A673 (cell line): Measurements from ENCODE around the gene EML6. TPM values are rescaled to one million over a fixed set of nuclear protein-coding genes. Genes with fewer than 3 reads are reported as not detected.
A peak's percentile ranks its signal among the peaks of the same experiment; 100 is the strongest.

Experiments
- BruUV-seq: library from RNA; stranded (reverse); fragments of 400-500 nt; replicated peaks from 2 replicates; lab custom pipeline; 2021; lab: Mats Ljungman, UMichigan
- CTCF ChIA-PET: fragments of 300-600 bp; sonication (Branson Sonifier 250); formaldehyde crosslinking; loops from one replicate; lab custom pipeline; 2022; ENCODE audit warnings: antibody characterized with exemption; lab: Charles Lee
- POLR2A ChIA-PET: fragments of 300-600 bp; sonication (Branson Sonifier 250); formaldehyde crosslinking; loops from one replicate; lab custom pipeline; 2022; ENCODE audit warnings: antibody characterized with exemption; ENCODE audit not compliant: low non-redundant PET; lab: Charles Lee
- DNase-seq: peaks from one replicate; pipeline ENCODE4 v3.0.0-alpha.2; 2015; ENCODE audit warnings: low spot score
- H3K27ac ChIP-seq: fragments of 200-600 bp; sonication (generic); 2 replicates; pipeline ENCODE4 v1.5.1; 2016; ENCODE audit warnings: mixed run types, low read depth, mild to moderate bottlenecking, mixed read lengths, antibody characterized with exemption, low read length; ENCODE audit not compliant: poor library complexity, severe bottlenecking
- H3K27me3 ChIP-seq: fragments of 200-600 bp; sonication (generic); replicated peaks from 2 replicates; pipeline ENCODE4 v1.6.1; 2017; ENCODE audit warnings: mixed run types, low read depth, mild to moderate bottlenecking, mixed read lengths, antibody characterized with exemption, low read length; ENCODE audit not compliant: insufficient read depth, poor library complexity
- H3K36me3 ChIP-seq: fragments of 200-600 bp; sonication (generic); 2 replicates; pipeline ENCODE4 v1.6.1; 2016; ENCODE audit warnings: mixed run types, mild to moderate bottlenecking, mixed read lengths, antibody characterized with exemption, low read length; ENCODE audit not compliant: insufficient read depth, poor library complexity, severe bottlenecking
- H3K4me1 ChIP-seq: fragments of 200-600 bp; sonication (generic); 2 replicates; pipeline ENCODE4 v1.6.1; 2017; ENCODE audit warnings: mixed run types, mild to moderate bottlenecking, mixed read lengths, antibody characterized with exemption, low read length; ENCODE audit not compliant: insufficient read depth, poor library complexity, severe bottlenecking
- H3K4me3 ChIP-seq: fragments of 200-600 bp; sonication (generic); 2 replicates; pipeline ENCODE4 v1.5.1; 2016; ENCODE audit warnings: low read depth, mixed run types, mild to moderate bottlenecking, mixed read lengths, low read length; ENCODE audit not compliant: poor library complexity, severe bottlenecking
- H3K9me3 ChIP-seq: fragments of 200-600 bp; sonication (generic); 2 replicates; pipeline ENCODE4 v1.6.1; 2016; ENCODE audit warnings: mixed run types, low read depth, mild to moderate bottlenecking, mixed read lengths, antibody characterized with exemption, low read length; ENCODE audit not compliant: poor library complexity, severe bottlenecking
- EZH2 ChIP-seq: fragments of 200-600 bp; sonication (generic); IDR thresholded peaks from 2 replicates; pipeline ENCODE4 v1.6.1; 2017; ENCODE audit warnings: borderline replicate concordance, low read depth, mild to moderate bottlenecking, mixed read lengths, antibody characterized with exemption, low read length; ENCODE audit not compliant: poor library complexity, severe bottlenecking
- intact Hi-C: fragments of 100-400 bp; cut with micrococcal nuclease; formaldehyde crosslinking; loops from one replicate; pipeline ENCODE4 v1.10.0; 2022; ENCODE audit not compliant: unreplicated experiment
- total RNA-seq: library from RNA; stranded (reverse); gene quantifications from 2 replicates; pipeline ENCODE4 v1.2.3, GENCODE V29; 2021
- TF ChIP-seq, protein P1 (sequence below): fragments of 300-800, 200-600 bp; sonication (generic); conservative IDR thresholded peaks from 2 replicates; pipeline ENCODE4 v1.5.1; 2017; ENCODE audit warnings: low read depth, mild to moderate bottlenecking, antibody characterized with exemption, low read length, moderate library complexity, mixed read lengths

Gene EML6
- total RNA-seq, 1 experiment from 2014 or later: 1.9 TPM

DNA sequence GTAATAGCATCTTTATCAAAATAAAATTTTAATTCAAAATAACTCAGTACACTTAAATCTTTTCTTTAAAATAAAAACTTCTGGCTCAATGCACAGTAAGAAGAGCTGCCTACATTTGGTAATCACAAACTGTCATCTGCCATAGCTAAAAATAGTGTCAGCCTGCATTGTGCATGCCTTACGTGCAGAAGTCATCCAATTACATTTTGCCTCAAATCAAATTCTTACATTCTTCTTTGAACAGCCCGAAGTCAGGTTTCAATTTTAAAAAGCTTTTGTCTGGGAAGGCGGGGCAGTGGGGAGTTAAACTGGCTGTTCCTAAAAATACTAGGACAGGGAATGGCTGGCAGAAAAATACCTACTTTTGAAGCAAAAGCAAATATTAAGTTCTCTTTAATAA is 275.7 kb downstream of the EML6 start:
- Histone ChIP-seq H3K9me3 (no peaks in the 10 kb centered on the region), H3K36me3 (no peaks in the 10 kb centered on the region), H3K4me1 (peaks cover 53% of the 10 kb centered on the region), H3K4me3 (no peak overlapping the region), H3K27ac (peak overlapping the region; percentile 19), H3K27me3 (no peaks in the 10 kb centered on the region)
- ChIA-PET POLR2A (no interaction called here), CTCF (interaction anchor here (0.6 kb wide), 1 partner anchor 174 kb away, joined by 3 read pairs; no protein-coding TSS in a partner anchor)
- BruUV-seq: no TSS peak
- peak; percentile 62 for DNase-seq
- TF ChIP-seq, protein P1, sequence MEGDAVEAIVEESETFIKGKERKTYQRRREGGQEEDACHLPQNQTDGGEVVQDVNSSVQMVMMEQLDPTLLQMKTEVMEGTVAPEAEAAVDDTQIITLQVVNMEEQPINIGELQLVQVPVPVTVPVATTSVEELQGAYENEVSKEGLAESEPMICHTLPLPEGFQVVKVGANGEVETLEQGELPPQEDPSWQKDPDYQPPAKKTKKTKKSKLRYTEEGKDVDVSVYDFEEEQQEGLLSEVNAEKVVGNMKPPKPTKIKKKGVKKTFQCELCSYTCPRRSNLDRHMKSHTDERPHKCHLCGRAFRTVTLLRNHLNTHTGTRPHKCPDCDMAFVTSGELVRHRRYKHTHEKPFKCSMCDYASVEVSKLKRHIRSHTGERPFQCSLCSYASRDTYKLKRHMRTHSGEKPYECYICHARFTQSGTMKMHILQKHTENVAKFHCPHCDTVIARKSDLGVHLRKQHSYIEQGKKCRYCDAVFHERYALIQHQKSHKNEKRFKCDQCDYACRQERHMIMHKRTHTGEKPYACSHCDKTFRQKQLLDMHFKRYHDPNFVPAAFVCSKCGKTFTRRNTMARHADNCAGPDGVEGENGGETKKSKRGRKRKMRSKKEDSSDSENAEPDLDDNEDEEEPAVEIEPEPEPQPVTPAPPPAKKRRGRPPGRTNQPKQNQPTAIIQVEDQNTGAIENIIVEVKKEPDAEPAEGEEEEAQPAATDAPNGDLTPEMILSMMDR: no peak
- no peak for TF ChIP-seq EZH2
- intact Hi-C loops: no loop called here

DNA sequence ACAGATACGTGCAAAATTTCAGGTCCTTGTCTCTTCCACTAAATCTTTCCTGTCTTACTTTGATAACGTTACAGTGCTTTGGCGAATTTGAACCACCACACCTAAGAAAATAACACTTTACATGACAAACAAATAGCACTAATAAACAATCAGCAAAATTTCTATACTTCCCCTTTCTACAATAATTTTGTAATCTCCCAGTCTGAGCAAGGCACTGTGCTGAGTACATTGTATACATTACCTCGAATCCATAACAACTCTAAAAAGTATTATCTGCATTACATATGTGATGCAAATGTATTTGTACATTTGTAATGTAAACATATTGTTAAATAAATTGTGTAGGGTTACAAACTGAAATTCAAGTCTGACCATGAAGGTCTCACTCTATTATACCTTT is 276.9 kb downstream of the EML6 start:
- TF ChIP-seq, protein P1: no peak
- no peak for TF ChIP-seq EZH2
- no peak for DNase-seq
- ChIA-PET CTCF (no interaction called here), POLR2A (no interaction called here)
- Histone ChIP-seq H3K36me3 (no peaks in the 10 kb centered on the region), H3K4me3 (no peak overlapping the region), H3K27me3 (no peaks in the 10 kb centered on the region), H3K4me1 (peaks cover 54% of the 10 kb centered on the region), H3K27ac (peak overlapping the region; percentile 2), H3K9me3 (no peaks in the 10 kb centered on the region)
- intact Hi-C loops: no loop called here
- no TSS peak for BruUV-seq

DNA sequence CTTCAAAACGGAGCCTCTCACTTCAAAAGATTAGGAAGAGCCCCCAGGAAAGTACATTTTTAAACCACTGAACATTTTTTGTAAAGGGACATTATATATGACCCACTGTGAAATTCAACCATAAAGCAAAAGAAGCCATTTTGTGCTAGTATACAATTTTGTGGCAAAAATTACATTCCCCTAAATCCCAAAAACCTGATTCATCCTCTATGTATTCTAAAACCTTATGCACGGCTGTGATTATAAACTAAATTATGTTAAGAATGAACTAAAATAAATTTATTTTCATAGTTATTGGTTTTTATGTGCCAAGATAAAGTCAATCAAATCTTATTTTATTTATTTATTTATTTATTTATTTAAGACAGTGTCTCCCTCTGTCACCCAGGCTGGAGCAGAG is 278.3 kb downstream of the EML6 start:
- BruUV-seq: no TSS peak
- Histone ChIP-seq H3K27ac (peak overlapping the region; percentile 7), H3K27me3 (no peaks in the 10 kb centered on the region), H3K36me3 (no peaks in the 10 kb centered on the region), H3K4me3 (no peak overlapping the region), H3K4me1 (peaks cover 67% of the 10 kb centered on the region), H3K9me3 (no peaks in the 10 kb centered on the region)
- POLR2A ChIA-PET: no interaction called here
- CTCF ChIA-PET: no interaction called here
- TF ChIP-seq, protein P1: no peak
- TF ChIP-seq EZH2: no peak
- intact Hi-C loops: no loop called here
- no peak for DNase-seq
